IMR-90 (cell line): Measurements from ENCODE around the gene BTLA.

Experiments
- BHLHE40 ChIP-seq: fragments of 150-350 bp; IDR thresholded peaks from 2 replicates; pipeline ENCODE4 v1.6.1; 2016; ENCODE audit warnings: mild to moderate bottlenecking, low read depth, low read length
- CEBPB ChIP-seq: IDR thresholded peaks from 2 replicates; pipeline ENCODE4 v1.6.1; 2012; ENCODE audit warnings: low read depth, low read length, improper control_type of control experiment
- CHD1 ChIP-seq: IDR thresholded peaks from 2 replicates; pipeline ENCODE4 v1.6.1; 2012; ENCODE audit warnings: low read depth, low read length, improper control_type of control experiment
- FOS ChIP-seq: fragments of 150-350 bp; IDR thresholded peaks from 2 replicates; pipeline ENCODE4 v1.6.1; 2016; ENCODE audit warnings: low read depth, low read length
- MAZ ChIP-seq: IDR thresholded peaks from 2 replicates; pipeline ENCODE4 v1.6.1; 2012; ENCODE audit warnings: low read depth, mild to moderate bottlenecking, low read length, improper control_type of control experiment, moderate library complexity, borderline replicate concordance
- MXI1 ChIP-seq: IDR thresholded peaks from 2 replicates; pipeline ENCODE4 v1.6.1; 2012; ENCODE audit warnings: low read depth, mild to moderate bottlenecking, low read length, moderate library complexity, borderline replicate concordance
- NFE2L2 ChIP-seq: fragments of 150-350 bp; IDR thresholded peaks from 2 replicates; pipeline ENCODE4 v1.6.1; 2016; ENCODE audit warnings: low read depth, mild to moderate bottlenecking, low read length
- POLR2A ChIP-seq: IDR thresholded peaks from 2 replicates; pipeline ENCODE4 v1.6.1; 2012; ENCODE audit warnings: mild to moderate bottlenecking, low read depth, low read length
- RAD21 ChIP-seq: IDR thresholded peaks from 2 replicates; pipeline ENCODE4 v1.6.1; 2012; ENCODE audit warnings: low read length, improper control_type of control experiment
- RCOR1 ChIP-seq: IDR thresholded peaks from 2 replicates; pipeline ENCODE4 v1.6.1; 2012; ENCODE audit warnings: mild to moderate bottlenecking, low read length, improper control_type of control experiment; ENCODE audit not compliant: insufficient replicate concordance
- RFX5 ChIP-seq: IDR thresholded peaks from 2 replicates; pipeline ENCODE4 v1.8.0; 2012; ENCODE audit warnings: low read depth, mild to moderate bottlenecking, low read length, moderate library complexity
- SMC3 ChIP-seq: fragments of 150-350 bp; IDR thresholded peaks from 2 replicates; pipeline ENCODE4 v1.6.1; 2016; ENCODE audit warnings: low read depth, mild to moderate bottlenecking, antibody characterized with exemption, low read length, moderate library complexity
- TF ChIP-seq, protein P1 (sequence below): conservative IDR thresholded peaks from 2 replicates; pipeline ENCODE4 v1.5.1; 2012; ENCODE audit warnings: mild to moderate bottlenecking, low read depth, low read length, improper control_type of control experiment

DNA sequence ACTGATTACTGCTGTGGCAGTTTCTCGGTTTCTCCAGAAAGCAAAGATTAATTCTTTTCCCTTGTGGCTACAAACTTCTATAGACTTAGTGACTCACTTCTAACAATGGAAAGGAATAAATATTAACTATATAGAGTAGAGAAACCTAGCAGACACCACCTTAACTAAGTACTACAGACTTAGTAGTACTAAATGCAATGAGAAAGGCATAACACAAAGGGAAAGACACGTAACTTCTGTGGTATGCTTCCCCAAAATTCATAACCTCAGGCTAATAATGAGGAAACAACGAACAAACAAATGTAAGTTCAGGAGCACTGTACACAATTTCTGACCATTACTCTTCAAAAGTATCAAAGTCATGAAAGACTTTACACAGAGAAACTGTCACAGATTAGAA lies 31.3 kb upstream of the BTLA start:
- TF ChIP-seq, protein P1, sequence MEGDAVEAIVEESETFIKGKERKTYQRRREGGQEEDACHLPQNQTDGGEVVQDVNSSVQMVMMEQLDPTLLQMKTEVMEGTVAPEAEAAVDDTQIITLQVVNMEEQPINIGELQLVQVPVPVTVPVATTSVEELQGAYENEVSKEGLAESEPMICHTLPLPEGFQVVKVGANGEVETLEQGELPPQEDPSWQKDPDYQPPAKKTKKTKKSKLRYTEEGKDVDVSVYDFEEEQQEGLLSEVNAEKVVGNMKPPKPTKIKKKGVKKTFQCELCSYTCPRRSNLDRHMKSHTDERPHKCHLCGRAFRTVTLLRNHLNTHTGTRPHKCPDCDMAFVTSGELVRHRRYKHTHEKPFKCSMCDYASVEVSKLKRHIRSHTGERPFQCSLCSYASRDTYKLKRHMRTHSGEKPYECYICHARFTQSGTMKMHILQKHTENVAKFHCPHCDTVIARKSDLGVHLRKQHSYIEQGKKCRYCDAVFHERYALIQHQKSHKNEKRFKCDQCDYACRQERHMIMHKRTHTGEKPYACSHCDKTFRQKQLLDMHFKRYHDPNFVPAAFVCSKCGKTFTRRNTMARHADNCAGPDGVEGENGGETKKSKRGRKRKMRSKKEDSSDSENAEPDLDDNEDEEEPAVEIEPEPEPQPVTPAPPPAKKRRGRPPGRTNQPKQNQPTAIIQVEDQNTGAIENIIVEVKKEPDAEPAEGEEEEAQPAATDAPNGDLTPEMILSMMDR, result no peak
- TF ChIP-seq RCOR1, result no peak
- TF ChIP-seq MAZ, result no peak
- no peak for TF ChIP-seq RFX5
- no peak for TF ChIP-seq POLR2A
- no peak for TF ChIP-seq MXI1
- no peak for TF ChIP-seq CHD1
- no peak for TF ChIP-seq BHLHE40
- no peak for TF ChIP-seq SMC3
- TF ChIP-seq FOS, result no peak
- TF ChIP-seq CEBPB, result no peak
- no peak for TF ChIP-seq NFE2L2
- no peak for TF ChIP-seq RAD21
